Heart right ventricle (tissue), 16 donors: ENCODE measurements around the gene DAPK1. TPM values are rescaled to one million over a fixed set of nuclear protein-coding genes. Genes with fewer than 3 reads are reported as not detected.
A peak's percentile ranks its signal among the peaks of the same experiment; 100 is the strongest.

ENCODE experiments used
- ATAC-seq, 8 donors: fragments of 200-7000 bp; cut with Tn5 transposase; one replicate each; pipeline ENCODE4 v1.9.1; 2020; ENCODE audit warnings: mild to moderate bottlenecking in 8 of 8, moderate library complexity in 8 of 8, moderate number of reproducible peaks in 1 of 8
- DNase-seq, 2 donors: peaks; one replicate each; pipeline ENCODE4 v3.0.0-alpha.2; 2020
- H3K27ac ChIP-seq, 10 donors: fragments of 200-600 bp; sonication (generic) in 2 of 10; one replicate each; pipeline versions ENCODE4 v1.5.0 to v1.8.0; 2020 to 2022; ENCODE audit warnings: mild to moderate bottlenecking in 3 of 10
- H3K27me3 ChIP-seq, 7 donors: fragments of 200-600 bp; one replicate each; pipeline ENCODE4 v1.8.0; 2021 to 2022; ENCODE audit warnings: mild to moderate bottlenecking in 2 of 7
- H3K36me3 ChIP-seq, 9 donors: fragments of 200-600 bp; sonication (generic) in 1 of 9; one replicate each; pipeline versions ENCODE4 v1.5.0 to v1.8.0; 2020 to 2022; ENCODE audit warnings: mild to moderate bottlenecking in 2 of 9
- H3K4me1 ChIP-seq, 9 donors: fragments of 200-600 bp; sonication (generic) in 1 of 9; one replicate each; pipeline versions ENCODE4 v1.5.0 to v1.8.0; 2020 to 2022; ENCODE audit warnings: mild to moderate bottlenecking in 4 of 9
- H3K4me3 ChIP-seq, 10 donors: fragments of 200-600 bp; sonication (generic) in 2 of 10; one replicate each; pipeline versions ENCODE4 v1.5.0 to v1.8.0; 2020 to 2022; ENCODE audit warnings: mild to moderate bottlenecking in 7 of 10, moderate library complexity in 2 of 10
- H3K9me3 ChIP-seq, 11 donors: fragments of 200-600 bp in 10 of 11; sonication (generic) in 2 of 11; one replicate each; pipeline versions ENCODE4 v1.5.0 to v1.8.0; 2013 to 2022; ENCODE audit warnings: mild to moderate bottlenecking in 2 of 11, control low read depth in 1 of 11, moderate library complexity in 1 of 11
- CTCF ChIP-seq, 9 donors: fragments of 200-600 bp; sonication (generic) in 2 of 9; IDR thresholded peaks; one replicate each; pipeline versions ENCODE4 v1.5.0 to v1.8.0; 2021 to 2022; ENCODE audit warnings: antibody characterized with exemption in 9 of 9, mild to moderate bottlenecking in 5 of 9, moderate library complexity in 1 of 9
- WGBS, 2 donors: extraction: QIAGEN DNeasy Blood & Tissue Kit; methylation state at CpG; one replicate each; pipeline ENCODE4 v1.1.7; 2013; ENCODE audit warnings: inconsistent platforms in 1 of 2; 5-methylcytosine and 5-hydroxymethylcytosine counted together
- intact Hi-C, 10 donors: fragments of 100-400 bp; cut with DNase I; formaldehyde crosslinking; loops; one replicate each; pipeline versions ENCODE4 v1.11.1 to v1.14.2; 2022
- polyA plus RNA-seq, 2 donors: library from polyadenylated mRNA; stranded (reverse); fragments of 200-250 nt; gene quantifications; one replicate each; pipeline ENCODE4 v1.2.3, GENCODE V29; 2013
- total RNA-seq, 10 donors: library from RNA; stranded (reverse); fragmentation: NEBNext Ultra II Directional in 3 of 10; extraction: Animal tissue kit (Norgen Biotek cat#: 25700) in 3 of 10; gene quantifications; one replicate each; pipeline versions ENCODE4 v1.2.1 to v1.2.4, GENCODE V29; 2021 to 2023
- donor health status: Arrhythmogenic right ventricular cardiomyopathy.
- donor health status: ischemic (EF 13 %, LVEDD 7.1; RV severe dilation, severe dysfunction).
- donor health status: healthy with polysubstance abuse.
- donor health status: DM: no; HTN: yes; CAD: no.
- donor health status: DM: no; HTN: no; CAD: no.
- donor health status: ischemic (EF 25% LVEDD 6.9; RV normal size, moderate dysfunction).
- donor health status: ischemic (EF 25% LVEDD 5.7; RV mildly dilated, moderate dysfunction).
- donor health status: healthy.
- donor health status: DM: yes; HTN: yes; CAD: no.
- donor health status: Ischemic cardiomyopathy.
- donor health status: ischemic (EF 35%, LVEDD 5.7; RV mildly dilated, moderate dysfunction).
- donor health status: nonischemic (EF 11% LVEDD 7.7; RV severe dilation, severe dysfunction).
- donor health status: DM: yes; HTN: yes; CAD: no.
- donor health status: PGD.
- donor health status: ischemic (EF 29% LVEDD 5.4; RV normal size, mild dysfunction).
- donor health status: nonischemic (EF 23%, LVEDD 6.1; RV moderate dilation, normal function).

Gene DAPK1
- total and polyA plus RNA-seq, 12 donors: 1.1 to 15.5 (median 4.2) TPM

- peak overlapping the region in 7 of 10 donors; percentile 53 to 86 (median 67) for H3K27ac ChIP-seq
- no peaks in the 10 kb centered on the region for H3K36me3 ChIP-seq
- peak in 5 of 8 donors; percentile 18 to 62 (median 25) for ATAC-seq
- no peaks in the 10 kb centered on the region for H3K27me3 ChIP-seq
- 64 to 68% methylated on average over 2 of the region's 2 CpGs for WGBS, 2 donors
- intact Hi-C loops: no loop called here
- no peaks in the 10 kb centered on the region for H3K9me3 ChIP-seq
- no peak for TF ChIP-seq CTCF (IDR thresholded peaks at IDR 0.05)
- peaks cover 0 to 53% (median 8%) of the 10 kb centered on the region in 9 donors for H3K4me1 ChIP-seq
- no peak overlapping the region for H3K4me3 ChIP-seq
- DNase-seq: peak in 1 of 2 donors; percentile 20
Observed at GRCh38 chr9:87714819-87715218, 217.2 kb downstream of the DAPK1 start.

- no peak for DNase-seq
- intact Hi-C loops: no loop called here
- Histone ChIP-seq H3K36me3 (no peaks in the 10 kb centered on the region), H3K27ac (peak overlapping the region in 1 of 10 donors; percentile 86), H3K4me1 (peaks cover 0 to 62% (median 8%) of the 10 kb centered on the region in 9 donors), H3K4me3 (no peak overlapping the region), H3K9me3 (no peaks in the 10 kb centered on the region), H3K27me3 (no peaks in the 10 kb centered on the region)
- TF ChIP-seq CTCF (IDR thresholded peaks at IDR 0.05): no peak
- 84 to 85% methylated on average over 2 of the region's 2 CpGs for WGBS, 2 donors
- ATAC-seq: no peak
Observed at GRCh38 chr9:87716141-87716540, 218.5 kb downstream of the DAPK1 start.

GRCh38 chr9:87717456-87717855, 219.8 kb downstream of the DAPK1 start:
- intact Hi-C loops: no loop called here
- Histone ChIP-seq H3K9me3 (no peaks in the 10 kb centered on the region), H3K4me1 (peaks cover 0 to 54% (median 5%) of the 10 kb centered on the region in 9 donors), H3K36me3 (no peaks in the 10 kb centered on the region), H3K4me3 (no peak overlapping the region), H3K27me3 (no peaks in the 10 kb centered on the region), H3K27ac (no peak overlapping the region)
- TF ChIP-seq CTCF (IDR thresholded peaks at IDR 0.05): no peak
- 83 to 100% methylated on average over 1 of the region's 1 CpG for WGBS, 2 donors
- no peak for ATAC-seq
- no peak for DNase-seq

GRCh38 chr9:87718231-87718630, 220.6 kb downstream of the DAPK1 start:
- H3K27me3 ChIP-seq: no peaks in the 10 kb centered on the region
- ATAC-seq: no peak
- no peak overlapping the region for H3K27ac ChIP-seq
- H3K9me3 ChIP-seq: no peaks in the 10 kb centered on the region
- no peak for TF ChIP-seq CTCF (IDR thresholded peaks at IDR 0.05)
- H3K4me1 ChIP-seq: peaks cover 0 to 56% (median 5%) of the 10 kb centered on the region in 9 donors
- no peaks in the 10 kb centered on the region for H3K36me3 ChIP-seq
- no peak overlapping the region for H3K4me3 ChIP-seq
- no peak for DNase-seq
- intact Hi-C loops: no loop called here
- 97 to 99% methylated on average over 3 of the region's 3 CpGs for WGBS, 2 donors
